D341Med (cell line): Measurements from ENCODE around the gene ANXA2R.
"Not testable (repeated sequence)": the region's sequence is repeated elsewhere in the genome, so short reads cannot be mapped to it uniquely, and the experiment has no call there.

ENCODE experiments used
- DNase-seq: peaks from one replicate; pipeline ENCODE4 v3.0.0; 2012; ENCODE audit warnings: low spot score

ANXA2R gene

DNA sequence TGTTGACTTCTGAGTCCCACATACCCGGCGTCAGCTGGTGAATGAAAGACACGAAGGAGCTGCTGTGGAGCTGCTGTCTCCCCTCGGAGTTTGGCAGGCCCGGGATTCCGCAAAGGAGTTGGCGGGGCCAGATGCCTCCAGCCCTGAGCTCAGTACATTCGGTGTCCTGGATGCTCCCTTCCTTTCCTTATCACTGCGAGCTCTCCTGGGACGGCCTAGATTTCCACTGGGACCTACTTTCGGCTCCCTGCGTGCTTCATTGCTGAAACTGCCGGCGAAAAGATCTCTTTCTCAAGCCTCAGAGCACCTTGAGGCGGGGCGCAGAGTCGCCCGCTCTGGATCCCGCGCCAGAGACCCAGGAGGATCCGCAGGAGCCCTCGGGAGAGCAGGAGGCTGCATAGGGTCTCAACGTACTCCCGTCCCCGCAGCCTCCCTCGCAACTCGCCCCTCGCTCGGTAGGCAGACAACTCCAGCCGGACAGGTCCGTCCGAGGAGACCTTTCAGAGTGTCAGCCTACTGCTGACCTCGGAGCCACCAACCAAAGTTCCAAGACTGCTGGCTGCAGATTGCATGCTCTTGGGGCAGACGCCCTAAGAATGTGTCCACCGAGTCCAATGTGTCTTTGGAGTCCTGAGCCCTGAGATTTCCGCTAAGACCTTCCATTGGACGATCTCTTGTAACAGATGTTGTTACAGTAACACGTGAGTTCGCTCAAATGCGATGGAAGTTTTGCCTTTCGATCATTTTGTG is 6.1 kb downstream of the ANXA2R start:
- no peak for DNase-seq

- no peak for DNase-seq
Observed at GRCh38 chr5:43027054-43027785, 12.9 kb downstream of the ANXA2R start.

- not testable (repeated sequence) for DNase-seq
Observed at GRCh38 chr5:43025184-43025950, 14.8 kb downstream of the ANXA2R start.

- DNase-seq, result no peak
Observed at GRCh38 chr5:43024217-43024616, 15.9 kb downstream of the ANXA2R start.

DNA sequence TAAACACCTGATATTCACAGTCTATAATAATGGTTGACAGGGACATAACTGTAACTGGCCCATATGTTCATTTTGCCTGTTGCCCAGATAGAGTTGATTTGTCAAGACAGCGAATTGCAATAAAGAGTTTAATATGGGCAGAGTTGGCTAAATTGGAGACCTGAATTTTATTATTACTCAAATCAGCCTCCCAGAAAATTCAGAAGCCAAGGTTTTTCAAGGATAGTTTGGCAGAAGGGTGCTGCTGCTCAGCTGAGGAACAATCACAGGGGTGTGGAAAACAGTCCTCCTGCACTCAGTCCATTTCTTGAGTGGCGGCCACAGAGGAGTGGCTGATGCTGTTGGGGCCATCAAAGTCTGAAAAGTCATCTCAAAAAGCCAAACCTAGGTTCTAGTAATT is 19.0 kb downstream of the ANXA2R start:
- DNase-seq, result no peak

GRCh38 chr5:43020399-43020746 is 19.7 kb downstream of the ANXA2R start:
- peak; percentile 33 for DNase-seq

DNA sequence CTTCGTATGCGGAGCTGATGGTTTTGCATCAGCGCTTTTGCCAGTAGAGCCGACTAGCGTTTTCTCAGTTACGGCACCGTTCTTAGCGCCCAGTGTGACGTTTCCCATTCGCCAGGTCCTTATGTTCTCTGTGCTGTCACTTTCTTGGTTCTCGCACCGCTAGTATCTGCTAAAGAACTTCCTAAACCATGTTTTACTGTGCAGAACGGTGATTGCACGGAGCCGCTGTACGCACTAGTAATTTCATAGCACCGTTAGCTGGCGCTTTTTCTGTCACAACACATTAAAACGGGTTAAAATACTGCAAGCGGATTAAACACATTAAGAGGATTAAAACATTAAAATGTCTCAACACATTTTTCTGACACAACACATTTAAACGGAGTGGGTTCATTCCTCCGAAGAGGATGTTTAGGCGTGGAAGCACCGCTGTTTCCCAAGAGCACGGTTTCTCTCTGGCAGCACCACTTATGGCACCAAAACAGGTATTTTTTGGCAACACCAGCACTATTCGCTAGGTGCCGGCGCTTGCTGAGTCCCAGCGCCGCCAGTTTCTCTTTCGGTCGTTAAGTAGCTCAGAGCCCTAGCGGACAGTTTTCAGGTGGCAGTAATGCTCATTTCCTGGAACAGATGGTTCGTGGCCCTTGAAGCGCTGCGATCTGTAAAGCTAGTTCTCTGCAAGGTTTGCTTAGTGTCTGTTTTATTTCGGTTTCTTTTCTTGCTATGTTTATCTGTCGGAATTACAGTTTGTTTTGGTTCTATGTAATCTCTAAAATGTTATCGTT is 20.3 kb downstream of the ANXA2R start:
- peak; percentile 73 for DNase-seq

GRCh38 chr5:43019291-43019613 is 20.9 kb downstream of the ANXA2R start:
- DNase-seq, result no peak

DNA sequence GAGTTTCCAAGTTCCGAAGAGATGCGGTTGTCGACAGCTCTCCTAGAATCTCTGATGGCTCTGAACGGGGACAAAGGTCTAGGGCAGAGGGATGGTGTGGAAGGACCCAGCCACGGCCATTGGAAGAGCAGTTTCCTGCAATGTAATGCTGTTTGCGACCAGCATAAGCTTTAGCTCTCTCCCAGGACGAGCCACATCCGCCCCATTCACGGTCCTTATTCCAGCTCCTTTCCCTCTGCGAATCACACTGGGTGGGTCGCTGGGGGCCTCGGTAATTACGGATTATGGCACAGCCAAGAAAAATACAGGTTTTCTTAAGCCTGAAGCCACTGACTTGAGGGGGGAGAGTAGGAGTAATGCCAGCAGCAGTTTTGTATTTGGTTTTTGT is 22.7 kb downstream of the ANXA2R start:
- DNase-seq, result peak; percentile 31

- DNase-seq, result no peak
Observed at GRCh38 chr5:43016217-43016779, 23.8 kb downstream of the ANXA2R start.

GRCh38 chr5:43014522-43014921 is 25.6 kb downstream of the ANXA2R start:
- no peak for DNase-seq

DNA sequence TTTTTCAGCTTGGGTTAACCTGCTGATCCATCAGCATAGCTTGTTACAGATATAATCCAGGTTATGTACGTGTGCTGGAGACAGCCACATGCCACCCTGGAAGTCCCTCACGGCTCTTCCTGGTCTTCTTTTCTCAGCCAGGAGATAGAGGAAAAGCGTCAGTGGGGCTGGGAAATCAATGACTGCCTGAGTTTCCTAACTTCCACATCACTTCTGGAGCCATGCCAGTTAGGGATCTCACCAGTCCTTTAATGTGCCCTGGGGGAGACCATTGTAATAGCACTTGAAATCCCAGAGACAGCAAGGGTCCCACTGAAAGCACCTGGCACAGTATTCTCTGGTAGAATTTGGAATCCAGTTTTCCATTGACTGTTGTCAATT is 29.2 kb downstream of the ANXA2R start:
- no peak for DNase-seq

GRCh38 chr5:43008363-43009153 is 31.6 kb downstream of the ANXA2R start:
- DNase-seq, result peak; percentile 70

GRCh38 chr5:43007911-43008362 is 32.2 kb downstream of the ANXA2R start:
- peak; percentile 76 for DNase-seq

DNA sequence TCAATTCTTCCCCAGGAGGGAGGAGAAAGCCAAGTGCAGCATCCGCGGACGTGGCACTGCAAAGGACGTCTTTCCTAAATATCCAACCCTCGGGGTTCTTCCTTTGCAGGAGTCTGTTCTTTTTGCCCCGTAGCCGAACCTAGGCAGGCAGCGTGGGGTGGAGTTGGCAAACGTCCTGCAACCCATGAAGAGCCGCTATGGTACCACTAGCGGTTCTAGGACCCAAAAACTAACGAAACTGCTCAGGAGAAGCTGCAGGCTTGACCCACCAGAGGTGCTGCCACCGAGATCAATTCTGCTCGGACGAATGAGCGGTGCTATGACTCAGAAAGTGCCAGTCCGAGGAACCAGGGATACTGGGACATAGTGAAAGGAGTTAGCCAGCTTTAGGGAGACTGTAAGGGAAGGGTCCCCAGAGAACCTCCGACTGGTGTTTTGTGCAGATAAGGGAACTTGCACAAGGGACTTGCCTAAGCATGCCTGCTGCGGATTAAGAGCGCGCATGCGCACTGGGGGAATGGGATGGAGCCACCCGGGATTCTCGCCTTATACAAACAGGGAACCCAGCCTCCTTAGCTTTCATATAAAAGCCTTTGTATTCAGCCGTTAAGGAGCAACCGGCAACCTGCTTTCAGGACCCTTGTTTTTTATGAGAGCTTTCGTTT is 32.7 kb downstream of the ANXA2R start:
- peak; percentile 87 for DNase-seq

- no peak for DNase-seq
Observed at GRCh38 chr5:43006424-43007202, 33.5 kb downstream of the ANXA2R start.

- DNase-seq, result no peak
Observed at GRCh38 chr5:43005031-43005430, 35.1 kb downstream of the ANXA2R start.

- DNase-seq, result no peak
Observed at GRCh38 chr5:43001748-43002147, 38.4 kb downstream of the ANXA2R start.

DNA sequence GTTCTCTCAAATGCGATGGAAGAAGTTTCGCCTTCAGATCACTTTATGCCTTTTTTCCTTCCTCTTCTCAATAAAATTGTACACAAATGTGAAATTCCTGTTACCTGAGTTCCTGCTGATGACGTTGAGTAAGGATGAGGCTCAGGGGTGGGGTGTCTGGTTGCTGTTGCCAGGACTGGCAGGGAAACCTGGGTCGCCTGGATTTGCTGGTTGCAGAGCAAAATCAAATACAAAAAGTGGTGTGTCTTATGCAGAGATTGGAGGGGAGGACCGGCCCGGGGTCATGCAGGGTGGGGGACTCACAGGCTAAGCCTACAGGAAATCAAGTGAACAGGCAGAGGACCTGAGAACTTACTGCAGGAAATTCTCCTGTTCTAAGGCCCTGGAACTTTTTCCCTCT is 39.2 kb downstream of the ANXA2R start:
- DNase-seq, result no peak
